Activated T-cell treated with anti-CD3 and anti-CD28 coated beads for 1 hour (primary cell): Measurements from ENCODE around the gene PTBP1.

ENCODE experiments used
- DNase-seq: peaks from one replicate; pipeline ENCODE4 v3.0.0-alpha.2; 2020; ENCODE audit warnings: low read depth

PTBP1 gene

DNA sequence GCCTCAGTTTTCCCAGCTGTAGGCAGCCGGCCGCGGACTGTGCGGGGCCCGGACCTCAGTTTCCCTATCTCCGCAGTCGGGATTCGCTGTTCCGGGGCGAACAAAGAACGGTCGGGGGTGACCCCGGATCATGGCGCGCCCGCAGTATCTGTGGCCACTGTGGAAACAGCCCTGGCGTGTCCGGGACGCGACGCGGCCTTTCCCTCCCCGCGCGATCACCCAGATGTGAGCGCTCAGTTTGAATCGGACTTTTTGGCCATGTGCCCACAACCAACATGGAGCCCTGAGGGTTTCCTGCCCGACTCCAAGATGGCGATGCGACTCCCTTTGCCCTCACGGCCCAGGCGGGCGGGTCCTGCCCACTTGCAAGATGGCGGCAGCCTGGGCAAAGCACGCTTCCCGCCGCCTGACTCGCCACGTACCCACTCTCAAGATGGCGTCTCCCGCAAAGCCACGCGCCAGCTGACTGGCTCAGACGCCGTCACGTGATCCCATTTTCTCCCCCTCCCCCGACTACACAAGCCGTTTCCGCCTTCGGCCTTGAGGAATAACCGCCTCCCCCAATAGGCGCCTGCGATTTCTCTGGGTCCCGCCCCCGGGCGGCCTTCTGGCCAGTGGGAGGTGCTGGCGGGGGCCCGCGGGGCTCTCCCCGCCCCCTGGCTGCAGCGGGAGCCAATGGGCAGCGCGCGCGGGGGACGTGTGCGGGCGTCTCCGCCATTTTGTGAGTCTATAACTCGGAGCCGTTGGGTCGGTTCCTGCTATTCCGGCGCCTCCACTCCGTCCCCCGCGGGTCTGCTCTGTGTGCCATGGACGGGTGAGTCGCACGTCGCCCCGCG, at the start of gene PTBP1:
TSS of gene PTBP1 (plus strand) at position 761 of the 836 bp plus-strand sequence. CDS start at position 807, 46 bp downstream.
- DNase-seq = peak; percentile 97

DNA sequence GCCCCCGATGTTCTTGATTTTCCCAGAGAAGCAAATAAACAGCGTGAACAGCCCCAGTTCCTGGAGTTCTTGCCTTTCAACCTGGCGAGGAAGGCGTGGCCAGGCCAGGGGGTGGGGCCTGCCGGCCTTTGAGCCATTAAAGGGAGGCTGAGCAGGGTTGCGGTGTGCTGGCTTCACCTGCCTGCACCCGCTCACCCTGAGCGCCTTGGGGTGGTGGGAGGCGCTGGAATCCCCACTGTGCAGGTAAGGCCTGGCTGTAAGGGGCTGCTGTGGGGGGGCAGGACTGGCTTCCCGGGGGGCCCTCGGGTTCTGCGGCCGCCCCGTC, 49.0 kb upstream of the PTBP1 start:
- no peak for DNase-seq

DNA sequence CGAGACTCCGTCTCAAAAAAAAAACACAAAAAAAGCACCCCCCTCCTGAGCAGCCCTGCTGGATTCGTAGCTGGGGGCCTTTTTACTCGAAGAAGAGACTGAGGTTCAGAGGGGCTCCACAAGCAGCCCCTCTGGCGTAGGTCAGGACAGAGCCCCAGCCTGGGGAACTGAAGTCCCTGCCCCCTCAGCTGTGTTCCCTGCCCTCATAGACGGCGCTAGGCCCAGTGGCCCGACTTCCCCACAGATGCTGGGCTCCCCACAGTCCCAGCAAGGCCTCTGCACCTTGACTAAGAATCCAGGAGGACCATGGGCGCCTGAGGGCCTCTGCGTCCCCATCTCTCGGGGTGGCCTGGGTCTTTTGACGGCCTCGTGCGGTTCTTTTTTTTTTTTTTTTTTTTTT, 47.4 kb upstream of the PTBP1 start:
- DNase-seq = no peak

DNA sequence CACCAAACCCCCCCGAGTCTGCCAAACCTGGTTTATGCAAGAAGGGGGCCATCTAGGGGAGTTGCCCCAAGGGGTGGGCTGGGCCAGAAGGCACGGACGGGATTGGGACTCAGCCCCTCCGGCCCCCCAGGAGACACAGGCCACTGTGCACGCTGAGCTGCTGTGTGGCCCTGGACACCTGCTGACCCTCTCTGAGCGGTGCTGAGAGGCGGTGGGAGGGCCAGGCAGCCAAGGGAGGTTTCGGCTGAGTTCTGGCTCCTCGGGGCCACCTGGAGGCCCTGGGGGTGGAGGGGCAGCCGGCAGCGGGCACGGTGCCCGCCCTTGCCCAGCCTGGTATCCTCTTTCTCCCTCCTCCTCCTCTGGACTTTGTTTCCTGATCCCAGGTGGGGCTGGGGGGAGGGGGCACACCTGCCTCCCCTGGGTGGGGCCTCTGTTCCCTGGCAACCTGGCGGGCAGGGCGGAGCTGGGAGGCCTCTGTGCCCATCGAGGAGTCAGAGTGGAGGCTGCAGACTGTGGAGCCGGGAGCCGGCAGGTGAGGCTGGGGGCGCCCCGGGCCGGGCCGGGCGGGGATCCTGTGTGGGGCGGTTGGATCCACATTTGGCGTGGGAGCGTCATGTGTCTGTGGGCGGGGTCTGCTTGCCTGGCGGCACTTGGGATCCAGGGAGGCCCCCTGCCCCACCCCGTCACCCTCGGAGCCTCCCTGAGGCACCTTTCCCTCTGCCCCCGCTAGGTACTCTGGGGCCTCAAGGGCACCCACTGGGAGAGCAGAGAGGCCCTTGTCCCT, 46.4 kb upstream of the PTBP1 start, which contains the start of gene MISP:
TSS of gene MISP (plus strand) at position 473 of the 784 bp plus-strand sequence. CDS start 5,835 bp downstream, outside the sequence.
- no peak for DNase-seq

DNA sequence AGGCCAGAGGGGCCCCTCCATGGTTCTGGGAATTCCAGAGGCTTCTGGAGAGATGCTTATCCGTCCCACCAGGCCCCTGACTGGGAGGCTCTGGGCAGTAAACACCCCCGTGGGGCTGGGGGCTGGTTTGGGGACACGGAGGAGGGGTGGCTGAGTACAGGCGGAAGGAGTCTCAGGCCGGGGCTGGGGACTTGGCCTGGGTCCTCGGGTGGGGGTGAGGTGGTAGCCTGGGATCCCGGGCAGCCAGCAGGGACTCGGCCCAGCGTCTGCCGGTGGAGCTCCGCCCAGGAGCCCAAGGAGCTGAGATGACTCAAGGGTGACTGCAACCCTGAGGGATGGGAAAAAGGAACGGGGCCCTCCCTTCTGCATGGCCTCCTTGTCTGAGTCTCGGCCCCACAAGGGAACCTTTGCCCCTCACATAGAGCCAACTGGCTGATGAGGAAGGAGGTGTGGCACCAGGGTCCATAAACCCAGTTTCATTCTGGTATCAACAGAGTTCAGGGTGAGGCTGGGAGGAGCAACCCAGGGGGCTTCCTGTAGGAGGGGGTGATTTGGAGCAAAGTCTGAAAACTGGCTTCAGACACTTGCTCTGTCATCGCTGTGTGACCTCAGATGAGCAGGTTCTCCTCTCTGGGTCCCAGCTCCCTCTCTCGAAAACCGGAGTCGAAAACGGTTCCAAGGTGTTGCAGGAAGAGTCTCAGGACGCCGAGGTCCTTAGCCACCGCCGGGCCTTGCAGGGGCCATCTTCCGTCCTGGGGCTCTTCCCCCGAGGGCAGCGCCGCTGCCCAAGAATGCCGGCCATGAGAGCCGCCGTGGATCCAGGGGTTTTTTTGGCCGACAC, 45.5 kb upstream of the PTBP1 start:
- no peak for DNase-seq

DNA sequence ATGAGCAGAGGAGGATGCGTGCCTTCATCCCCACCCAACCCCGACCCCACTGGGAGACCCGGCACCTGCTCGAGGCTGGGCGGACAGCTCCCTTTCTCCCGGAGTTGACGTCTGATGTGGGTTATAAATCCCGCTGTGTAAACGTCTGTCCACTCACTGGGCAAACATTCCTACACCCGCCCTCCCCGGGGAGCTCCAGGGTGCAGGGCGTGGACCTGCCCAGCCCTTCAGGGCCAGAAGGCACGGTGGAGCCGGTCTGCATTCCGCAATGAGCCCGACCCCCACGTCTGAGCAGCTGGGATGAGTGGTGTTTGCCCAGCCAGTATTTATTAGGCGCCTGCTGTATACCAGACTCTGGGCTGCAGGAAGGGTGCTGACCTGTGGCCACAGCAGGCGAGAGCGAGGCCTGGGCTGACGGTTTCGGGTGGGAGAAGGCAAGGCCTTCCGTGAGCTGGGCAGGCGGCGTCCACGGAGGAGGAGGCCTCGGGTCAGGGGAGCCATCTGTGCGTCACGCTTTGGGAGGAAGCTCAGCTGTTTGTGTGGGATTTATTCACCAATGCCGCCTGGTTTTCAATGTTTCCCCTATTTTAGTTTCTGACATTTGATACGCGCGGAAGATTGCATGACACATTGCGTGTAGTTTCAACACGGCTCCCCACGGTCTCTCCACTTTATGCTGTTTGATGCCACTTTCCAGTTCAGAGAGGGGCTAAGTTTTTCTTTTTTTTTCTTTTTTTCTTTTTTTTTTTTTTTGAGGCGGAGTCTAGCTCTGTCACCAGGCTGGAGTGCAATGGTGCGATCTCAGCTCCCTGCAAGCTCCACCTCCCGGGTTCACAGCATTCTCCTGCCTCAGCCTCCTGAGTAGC, 44.4 kb upstream of the PTBP1 start:
- DNase-seq = no peak

DNA sequence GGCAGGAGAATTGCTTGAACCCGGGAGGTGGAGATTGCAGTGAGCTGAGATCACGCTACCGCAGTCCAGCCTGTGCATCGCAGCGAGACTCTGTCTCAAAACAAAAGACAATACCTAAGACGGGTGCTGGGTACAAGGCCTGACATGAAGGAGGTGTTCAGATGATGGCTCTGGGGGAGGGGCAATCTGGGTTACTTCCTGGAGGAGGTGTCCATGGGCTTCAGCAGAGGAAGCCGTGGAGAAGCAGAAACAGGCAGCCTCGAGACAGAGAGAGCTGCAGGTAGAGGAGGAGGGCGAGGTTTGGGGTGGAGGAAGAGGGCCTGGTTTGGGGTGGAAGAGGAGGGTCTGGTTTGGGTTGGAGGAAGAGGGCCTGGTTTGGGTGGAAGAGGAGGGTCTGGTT, 42.7 kb upstream of the PTBP1 start:
- no peak for DNase-seq

DNA sequence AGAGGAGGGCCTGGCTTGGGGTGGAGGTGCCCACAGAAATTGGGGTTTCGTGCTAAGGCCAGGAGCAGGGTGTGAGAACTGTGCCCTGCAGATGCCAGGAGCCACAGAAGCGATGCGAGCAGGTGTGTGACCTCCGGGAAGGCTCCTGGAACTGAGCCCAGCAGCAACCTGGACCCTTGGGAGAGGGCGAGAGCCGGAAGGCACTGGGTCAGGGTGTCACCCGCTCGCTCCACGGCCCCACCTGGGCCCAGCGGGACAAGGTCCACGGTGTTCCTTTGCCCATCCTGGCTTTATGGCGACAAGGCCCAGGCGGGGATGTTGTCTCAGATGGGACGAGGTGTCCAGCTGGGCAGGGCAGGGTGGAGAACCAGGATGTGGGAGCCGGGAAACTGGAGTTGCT, 42.2 kb upstream of the PTBP1 start:
- DNase-seq = no peak

DNA sequence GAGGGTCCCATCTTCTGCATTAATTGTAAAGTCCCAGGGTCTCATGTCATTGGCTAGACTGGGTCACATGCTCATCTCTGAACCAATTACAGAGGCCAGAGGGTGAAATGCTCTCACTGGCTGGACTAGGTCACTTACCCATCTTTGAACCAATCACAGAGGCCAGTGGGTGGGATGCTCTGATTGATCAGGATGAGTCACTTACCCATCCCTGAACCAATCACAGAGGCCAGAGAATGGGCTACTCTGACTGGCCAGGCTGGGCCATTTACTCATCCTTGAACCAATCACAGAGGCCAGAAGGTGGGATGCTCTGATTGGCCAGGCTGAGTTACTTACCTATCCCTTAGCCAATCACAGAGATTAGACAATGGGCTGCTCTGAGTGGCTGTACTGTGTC, 41.0 kb upstream of the PTBP1 start:
- no peak for DNase-seq

DNA sequence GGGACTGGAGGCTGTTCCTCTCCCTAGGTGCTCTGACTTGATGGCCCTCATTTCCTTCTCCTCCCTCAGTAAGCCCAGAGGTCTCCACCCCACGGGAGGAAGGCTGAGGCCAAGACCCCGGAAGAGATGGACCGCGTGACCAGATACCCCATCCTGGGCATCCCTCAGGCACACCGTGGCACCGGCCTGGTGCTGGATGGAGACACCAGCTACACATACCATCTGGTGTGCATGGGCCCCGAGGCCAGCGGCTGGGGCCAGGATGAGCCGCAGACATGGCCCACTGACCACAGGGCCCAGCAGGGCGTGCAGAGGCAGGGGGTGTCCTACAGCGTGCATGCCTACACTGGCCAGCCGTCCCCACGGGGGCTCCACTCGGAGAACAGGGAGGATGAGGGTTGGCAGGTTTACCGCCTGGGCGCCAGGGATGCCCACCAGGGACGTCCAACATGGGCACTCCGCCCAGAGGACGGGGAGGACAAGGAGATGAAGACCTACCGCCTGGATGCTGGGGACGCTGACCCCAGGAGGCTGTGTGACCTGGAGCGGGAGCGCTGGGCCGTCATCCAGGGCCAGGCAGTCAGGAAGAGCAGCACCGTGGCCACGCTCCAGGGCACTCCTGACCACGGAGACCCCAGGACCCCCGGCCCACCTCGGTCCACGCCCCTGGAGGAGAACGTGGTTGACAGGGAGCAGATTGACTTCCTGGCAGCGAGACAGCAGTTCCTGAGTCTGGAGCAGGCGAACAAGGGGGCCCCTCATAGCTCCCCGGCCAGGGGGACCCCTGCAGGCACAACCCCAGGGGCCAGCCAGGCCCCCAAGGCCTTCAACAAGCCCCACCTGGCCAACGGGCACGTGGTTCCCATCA, 40.2 kb upstream of the PTBP1 start:
- DNase-seq = no peak

DNA sequence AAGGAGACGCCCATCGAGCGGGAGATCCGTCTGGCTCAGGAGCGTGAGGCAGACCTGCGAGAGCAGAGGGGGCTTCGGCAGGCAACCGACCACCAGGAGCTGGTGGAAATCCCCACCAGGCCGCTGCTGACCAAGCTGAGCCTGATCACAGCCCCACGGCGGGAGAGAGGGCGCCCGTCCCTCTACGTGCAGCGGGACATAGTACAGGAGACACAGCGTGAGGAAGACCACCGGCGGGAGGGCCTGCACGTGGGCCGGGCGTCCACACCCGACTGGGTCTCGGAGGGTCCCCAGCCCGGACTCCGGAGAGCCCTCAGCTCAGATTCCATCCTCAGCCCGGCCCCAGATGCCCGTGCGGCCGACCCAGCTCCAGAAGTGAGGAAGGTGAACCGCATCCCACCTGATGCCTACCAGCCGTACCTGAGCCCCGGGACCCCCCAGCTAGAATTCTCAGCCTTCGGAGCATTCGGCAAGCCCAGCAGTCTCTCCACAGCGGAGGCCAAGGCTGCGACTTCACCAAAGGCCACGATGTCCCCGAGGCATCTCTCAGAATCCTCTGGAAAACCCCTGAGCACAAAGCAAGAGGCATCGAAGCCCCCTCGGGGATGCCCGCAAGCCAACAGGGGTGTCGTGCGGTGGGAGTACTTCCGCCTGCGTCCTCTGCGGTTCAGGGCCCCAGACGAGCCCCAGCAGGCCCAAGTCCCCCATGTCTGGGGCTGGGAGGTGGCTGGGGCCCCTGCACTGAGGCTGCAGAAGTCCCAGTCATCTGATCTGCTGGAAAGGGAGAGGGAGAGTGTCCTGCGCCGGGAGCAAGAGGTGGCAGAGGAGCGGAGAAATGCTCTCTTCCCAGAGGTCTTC, 39.2 kb upstream of the PTBP1 start:
- no peak for DNase-seq

DNA sequence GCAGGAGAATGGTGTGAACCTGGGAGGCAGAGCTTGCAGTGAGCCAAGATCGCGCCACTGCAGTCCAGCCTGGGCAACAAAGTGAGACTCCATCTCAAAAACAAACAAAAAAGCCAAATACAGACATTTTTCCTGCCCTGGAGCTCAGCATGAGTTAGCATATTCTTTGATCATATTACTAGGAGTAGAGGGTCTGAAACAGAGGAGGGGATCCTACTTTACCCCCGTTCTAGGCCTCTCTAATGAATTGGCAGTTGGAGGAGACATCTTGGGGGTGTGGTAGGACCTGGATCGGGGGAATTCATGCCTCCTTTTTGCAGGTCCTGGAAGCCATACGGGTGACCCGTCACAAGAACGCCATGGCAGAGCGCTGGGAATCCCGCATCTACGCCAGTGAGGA, 34.1 kb upstream of the PTBP1 start:
- DNase-seq = no peak

DNA sequence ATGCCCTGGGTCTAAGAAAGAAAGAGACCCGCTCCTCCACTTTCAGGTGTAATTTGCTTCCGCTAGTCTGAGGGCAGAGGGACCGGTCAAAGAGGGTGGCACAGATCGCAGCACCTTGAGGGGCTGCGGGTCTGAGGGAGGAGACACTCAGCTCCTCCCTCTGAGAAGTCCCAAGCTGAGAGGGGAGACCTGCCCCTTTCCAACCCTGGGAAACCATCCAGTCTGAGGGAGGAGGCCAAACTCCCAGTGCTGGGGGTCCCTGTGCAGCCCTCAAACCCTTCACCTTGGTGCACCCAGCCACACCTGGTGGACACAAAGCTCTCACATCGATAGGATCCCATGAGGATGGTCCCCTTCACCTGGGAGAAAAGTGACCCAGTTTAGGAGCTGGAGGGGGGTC, 33.4 kb upstream of the PTBP1 start:
- DNase-seq = no peak

DNA sequence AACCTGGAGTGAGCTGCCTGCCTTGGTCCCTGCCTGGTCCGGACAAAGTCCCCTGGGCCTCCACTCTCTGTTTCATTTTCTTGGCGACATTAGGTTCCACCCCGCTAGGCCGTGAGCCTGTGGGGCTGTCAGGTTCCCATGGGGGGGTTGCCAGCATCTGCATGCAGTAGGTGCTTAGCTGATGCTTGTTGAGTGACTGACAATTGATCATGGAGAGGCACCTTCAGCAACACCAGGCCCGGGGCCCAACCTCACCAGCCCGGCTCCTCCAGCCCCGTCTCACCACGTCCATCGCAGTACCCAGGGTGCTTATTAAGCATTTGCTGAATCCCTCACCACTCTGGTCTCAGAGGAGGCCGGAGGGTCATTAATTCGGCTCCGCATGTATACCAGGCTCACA, 33.0 kb upstream of the PTBP1 start:
- no peak for DNase-seq

DNA sequence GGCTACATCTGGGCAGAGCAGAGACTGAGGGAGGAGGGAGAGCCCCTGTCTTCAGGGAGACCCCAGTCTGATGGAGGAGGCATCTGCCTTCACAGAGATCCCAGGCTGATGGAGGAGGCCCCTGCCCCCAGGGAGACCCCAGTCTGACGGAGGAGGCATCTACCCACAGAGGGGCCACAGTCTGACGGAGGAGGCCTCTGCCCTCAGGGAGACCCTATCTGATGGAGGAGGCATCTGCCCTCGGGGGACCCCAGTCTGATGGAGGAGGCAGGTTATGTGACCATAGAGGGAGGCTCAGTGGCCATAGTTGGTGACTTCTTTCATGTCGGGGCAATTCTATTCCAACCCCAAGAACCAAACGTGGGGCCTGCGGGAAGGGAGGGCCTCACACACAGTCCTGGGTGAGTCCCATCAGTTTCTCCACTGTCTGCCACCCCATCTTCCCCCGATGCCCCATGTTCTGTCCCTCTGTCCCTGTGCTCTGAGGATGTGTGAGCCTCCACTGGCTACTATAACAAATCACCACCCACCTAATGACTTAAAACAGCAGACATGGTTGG, 32.0 kb upstream of the PTBP1 start:
- no peak for DNase-seq

DNA sequence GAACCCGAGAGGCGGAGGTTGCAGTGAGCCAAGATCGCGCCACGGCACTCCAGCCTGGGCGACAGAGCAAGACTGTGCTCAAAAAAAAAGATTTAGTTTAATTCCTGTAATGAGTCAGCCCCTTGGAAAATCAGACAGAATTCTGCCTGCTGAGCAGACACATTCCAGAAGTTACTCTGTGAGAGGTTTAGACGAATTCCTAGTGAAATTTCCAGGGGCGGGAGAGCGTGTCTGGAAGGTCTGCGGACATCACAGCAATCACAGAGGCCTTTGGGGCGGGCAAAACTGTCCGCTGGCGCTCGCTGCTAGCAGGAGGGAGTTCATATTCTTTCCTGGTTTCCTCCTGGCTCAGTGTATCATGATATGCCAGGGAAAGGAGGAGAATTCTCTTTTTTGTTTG, 28.8 kb upstream of the PTBP1 start:
- DNase-seq = no peak

DNA sequence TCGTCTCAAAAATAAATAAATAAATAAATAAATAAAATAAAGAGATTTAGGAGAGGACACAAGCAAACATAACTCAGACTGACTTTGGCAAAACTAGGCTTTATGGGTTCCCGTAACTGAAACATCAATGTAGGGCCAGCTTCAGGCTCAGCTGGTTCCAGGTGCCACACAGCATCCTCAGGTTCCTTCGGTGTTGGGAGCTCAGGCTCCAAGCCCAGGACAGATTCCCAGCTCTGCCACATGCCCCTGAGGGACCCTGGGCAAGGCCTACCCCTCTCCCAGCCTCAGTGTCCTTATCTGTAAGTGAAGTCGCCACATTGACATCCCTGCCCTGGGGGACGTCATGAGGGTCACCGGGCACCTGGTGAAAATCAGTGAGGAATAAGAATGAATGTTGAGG, 27.6 kb upstream of the PTBP1 start:
- no peak for DNase-seq

DNA sequence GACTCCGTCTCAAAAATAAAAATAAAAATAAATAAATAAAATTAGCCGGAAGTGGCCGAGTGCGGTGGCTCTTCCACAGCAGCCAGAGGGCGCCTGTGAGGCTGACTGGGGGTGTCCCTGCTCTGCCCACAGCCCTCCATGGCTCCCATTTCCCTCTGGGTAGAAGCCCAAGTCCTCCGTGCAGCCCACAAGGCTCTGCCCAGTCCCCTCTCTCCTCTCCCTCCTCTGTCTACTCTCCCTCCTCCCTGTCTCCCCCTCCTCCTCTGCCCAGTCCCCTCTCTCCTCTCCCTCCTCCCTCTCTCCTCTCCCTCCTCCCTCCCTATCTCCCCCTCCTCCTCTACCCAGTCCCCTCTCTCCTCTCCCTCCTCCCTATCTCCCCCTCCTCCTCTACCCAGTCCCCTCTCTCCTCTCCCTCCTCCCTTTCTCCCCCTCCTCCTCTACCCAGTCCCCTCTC, 25.9 kb upstream of the PTBP1 start:
- no peak for DNase-seq

DNA sequence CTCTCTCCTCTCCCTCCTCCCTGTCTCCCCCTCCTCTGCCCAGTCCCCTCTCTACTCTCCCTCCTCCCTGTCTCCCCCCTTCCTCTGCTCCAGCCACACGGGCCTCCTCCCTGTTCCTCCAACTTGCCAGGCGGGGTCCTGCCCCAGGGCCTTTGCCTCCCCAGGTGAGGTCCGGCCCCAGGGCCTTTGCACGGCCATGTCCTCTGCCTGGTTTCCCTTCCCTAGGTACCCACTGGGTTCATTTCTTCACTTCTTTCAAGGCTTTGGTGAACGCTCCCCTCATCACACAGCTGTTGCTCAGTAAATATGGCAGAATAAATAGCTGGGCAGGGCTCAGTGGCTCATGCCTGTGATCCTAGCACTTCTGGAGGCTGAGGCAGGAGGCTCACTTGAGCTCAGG, 25.2 kb upstream of the PTBP1 start:
- no peak for DNase-seq
